HepG2 (cell line): ENCODE measurements around the gene SERTAD3. TPM values are rescaled to one million over a fixed set of nuclear protein-coding genes. Genes with fewer than 3 reads are reported as not detected.

Experiments used
- BORCS8-MEF2B ChIP-seq: sonication (generic); formaldehyde crosslinking; IDR thresholded peaks from 2 replicates; pipeline ENCODE4 v1.8.0; 2022; ENCODE audit warnings: mild to moderate bottlenecking, missing genetic modification reagents
- CHCHD3 ChIP-seq: sonication (generic); formaldehyde crosslinking; IDR thresholded peaks from 2 replicates; pipeline ENCODE4 v1.8.0; 2022; ENCODE audit warnings: mild to moderate bottlenecking, missing genetic modification reagents, moderate library complexity
- EED ChIP-seq: sonication (generic); formaldehyde crosslinking; IDR thresholded peaks from 2 replicates; pipeline ENCODE4 v1.5.0; 2020; ENCODE audit warnings: mild to moderate bottlenecking, missing genetic modification reagents
- GATAD1 ChIP-seq: IDR thresholded peaks from 2 replicates; pipeline ENCODE4 v1.6.1; 2016; ENCODE audit warnings: missing genetic modification reagents, missing compliant biosample characterization
- HCFC1 ChIP-seq: fragments of 150-350 bp; IDR thresholded peaks from 2 replicates; pipeline ENCODE4 v1.6.1; 2014; ENCODE audit warnings: low read depth, low read length
- HNRNPL ChIP-seq: fragments of 200-400 bp; formaldehyde crosslinking; IDR thresholded peaks from 2 replicates; pipeline ENCODE4 v1.6.1; 2017; ENCODE audit warnings: mild to moderate bottlenecking, low read depth, low read length
- HOMEZ ChIP-seq: IDR thresholded peaks from 2 replicates; pipeline ENCODE4 v1.6.1; 2016; ENCODE audit warnings: low read depth
- ISL2 ChIP-seq: sonication (generic); formaldehyde crosslinking; IDR thresholded peaks from 2 replicates; pipeline ENCODE4 v1.5.0; 2020; ENCODE audit warnings: missing genetic modification reagents
- ISX ChIP-seq: sonication (generic); formaldehyde crosslinking; conservative IDR thresholded peaks from 2 replicates; pipeline ENCODE4 v1.5.0; 2020; ENCODE audit warnings: missing genetic modification reagents
- KAT7 ChIP-seq: IDR thresholded peaks from 2 replicates; pipeline ENCODE4 v1.6.1; 2018; ENCODE audit warnings: borderline replicate concordance, missing compliant biosample characterization
- KDM5A ChIP-seq: fragments of 200-600 bp; sonication (generic); IDR thresholded peaks from 2 replicates; pipeline ENCODE4 v1.7.0; 2018; ENCODE audit warnings: antibody characterized with exemption, mild to moderate bottlenecking, low read length, borderline replicate concordance
- KLF11 ChIP-seq: IDR thresholded peaks from 2 replicates; pipeline ENCODE4 v1.6.1; 2016; ENCODE audit warnings: missing compliant biosample characterization
- LRRFIP1 ChIP-seq: sonication (generic); formaldehyde crosslinking; conservative IDR thresholded peaks from 2 replicates; pipeline ENCODE4 v1.4.0; 2020; ENCODE audit warnings: missing genetic modification reagents
- MATR3 ChIP-seq: sonication (generic); formaldehyde crosslinking; IDR thresholded peaks from 2 replicates; pipeline ENCODE4 v1.4.0; 2020; ENCODE audit warnings: missing genetic modification reagents
- PLRG1 ChIP-seq: fragments of 450-650 bp; conservative IDR thresholded peaks from 2 replicates; pipeline ENCODE4 v1.6.1; 2016
- POLR2AphosphoS5 ChIP-seq: IDR thresholded peaks from 2 replicates; pipeline ENCODE4 v1.6.1; 2012; ENCODE audit warnings: low read depth, low read length
- SATB2 ChIP-seq: sonication (generic); formaldehyde crosslinking; IDR thresholded peaks from 2 replicates; pipeline ENCODE4 v1.5.0; 2020; ENCODE audit warnings: missing genetic modification reagents
- SMARCE1 ChIP-seq: fragments of 450-650 bp; IDR thresholded peaks from 2 replicates; pipeline ENCODE4 v1.6.1; 2017; ENCODE audit warnings: borderline replicate concordance
- TBX2 ChIP-seq: sonication (generic); formaldehyde crosslinking; IDR thresholded peaks from 2 replicates; pipeline ENCODE4 v1.5.0; 2020; ENCODE audit warnings: missing genetic modification reagents, mild to moderate bottlenecking, borderline replicate concordance
- TCF12 ChIP-seq, 2 experiments: fragments of 450-650 bp in 1 of 2; sonication (generic) in 1 of 2; formaldehyde crosslinking in 1 of 2; IDR thresholded peaks; 2 replicates each; pipeline versions ENCODE4 v1.6.1 to v1.8.0; 2017 to 2022; ENCODE audit warnings: antibody characterized with exemption in 1 of 2, mild to moderate bottlenecking in 1 of 2, missing genetic modification reagents in 1 of 2, moderate library complexity in 1 of 2
- ZFAT ChIP-seq: sonication (generic); formaldehyde crosslinking; conservative IDR thresholded peaks from 2 replicates; pipeline ENCODE4 v1.8.1; 2023; ENCODE audit warnings: missing genetic modification reagents, inconsistent platforms
- ZFY ChIP-seq: sonication (generic); formaldehyde crosslinking; IDR thresholded peaks from 2 replicates; pipeline ENCODE4 v1.4.0; 2020; ENCODE audit warnings: missing genetic modification reagents
- ZNF143 ChIP-seq: sonication (generic); formaldehyde crosslinking; IDR thresholded peaks from 2 replicates; pipeline ENCODE4 v1.4.0; 2020; ENCODE audit warnings: missing genetic modification reagents
- ZNF24 ChIP-seq: fragments of 450-650 bp; IDR thresholded peaks from 2 replicates; pipeline ENCODE4 v1.6.1; 2017; ENCODE audit warnings: antibody characterized with exemption, mild to moderate bottlenecking
- ZNF296 ChIP-seq: sonication (generic); formaldehyde crosslinking; conservative IDR thresholded peaks from 2 replicates; pipeline ENCODE4 v1.5.0; 2020; ENCODE audit warnings: mild to moderate bottlenecking, missing genetic modification reagents
- ZNF343 ChIP-seq: sonication (generic); formaldehyde crosslinking; IDR thresholded peaks from 2 replicates; pipeline ENCODE4 v1.4.0; 2020; ENCODE audit warnings: mild to moderate bottlenecking, missing genetic modification reagents
- ZNF441 ChIP-seq: sonication (generic); formaldehyde crosslinking; IDR thresholded peaks from 2 replicates; pipeline ENCODE4 v1.7.0; 2021; ENCODE audit warnings: missing genetic modification reagents, borderline replicate concordance
- ZNF672 ChIP-seq: sonication (generic); formaldehyde crosslinking; IDR thresholded peaks from 2 replicates; pipeline ENCODE4 v1.8.1; 2022; ENCODE audit warnings: missing genetic modification reagents
- ZNF75D ChIP-seq: sonication (generic); formaldehyde crosslinking; IDR thresholded peaks from 2 replicates; pipeline ENCODE4 v1.8.1; 2023; ENCODE audit warnings: missing genetic modification reagents, mild to moderate bottlenecking, borderline replicate concordance
- polyA plus RNA-seq, 8 experiments: library from polyadenylated mRNA; depleted of rRNA in 3 of 8; stranded (reverse) in 7 of 8; unstranded in 1 of 8; fragments of >200 nt; fragmentation: Illumina TruSeq in 4 of 8; extraction: Trizol in 4 of 8; gene quantifications; 2 replicates each; pipeline versions ENCODE4 v1.2.1 to v1.2.3, GENCODE V29; 2011 to 2016; ENCODE audit warnings: low read depth in 4 of 8, missing spikeins in 1 of 8, mixed read lengths in 1 of 8; ENCODE audit not compliant: insufficient read depth in 1 of 8
- total RNA-seq, 5 experiments: library from RNA; depleted of rRNA; stranded (reverse); fragments of >200 nt; fragmentation: Illumina TruSeq; extraction: Trizol; gene quantifications; 2 replicates each; pipeline ENCODE4 v1.2.3, GENCODE V29; 2016; ENCODE audit warnings: low read depth in 1 of 5

Gene SERTAD3
- total and polyA plus RNA-seq, 2 of the 13 experiments (the other 11 are each of a cell fraction or from before 2014, with no cell fraction given): 9.6 to 16.9 TPM

GRCh38 chr19:40416918-40417642 is 27.1 kb downstream of the SERTAD3 start (continued):
- TF ChIP-seq POLR2AphosphoS5 (peak; percentile 27; the same call in 1 of the 2 replicates), TCF12 (IDR thresholded peaks at IDR 0.05) (no peak), TCF12 (CRISPR knock-in tag; IDR thresholded peaks at IDR 0.05) (no peak), MATR3 (no peak), KAT7 (CRISPR knock-in tag) (no peak), LRRFIP1 (CRISPR knock-in tag) (no peak), TBX2 (CRISPR knock-in tag) (peak; percentile 29; the same call in 1 of the 2 replicates), ZFY (CRISPR knock-in tag) (peak; percentile 39; the same call in 1 of the 2 replicates), HOMEZ (CRISPR knock-in tag) (no peak), ZNF143 (CRISPR knock-in tag) (no peak), ZNF672 (CRISPR knock-in tag) (no peak), ZNF441 (CRISPR knock-in tag) (no peak), ZNF343 (CRISPR knock-in tag) (no peak), GATAD1 (CRISPR knock-in tag) (no peak; the same call in 1 of the 2 replicates), PLRG1 (no peak), HNRNPL (no peak), KLF11 (CRISPR knock-in tag) (no peak), ZNF75D (CRISPR knock-in tag) (no peak), CHCHD3 (CRISPR knock-in tag) (no peak), ZNF296 (CRISPR knock-in tag) (no peak), HCFC1 (no peak), ZFAT (CRISPR knock-in tag) (no peak), SATB2 (CRISPR knock-in tag) (no peak), BORCS8-MEF2B (CRISPR knock-in tag) (no peak), EED (CRISPR knock-in tag) (no peak), SMARCE1 (no peak), KDM5A (no peak), ZNF24 (no peak), ISX (no peak), ISL2 (CRISPR knock-in tag) (no peak)
